ENCODE results near the gene RPS16. TPM values are rescaled to one million over a fixed set of nuclear protein-coding genes. Genes with fewer than 3 reads are reported as not detected.

Gene RPS16
- total RNA-seq, 6 experiments from 2014 or later = 448 to 643 (median 568) TPM

GRCh38 chr19:39470724-39471339 is 35.1 kb upstream of the RPS16 start:
- intact Hi-C loops (cut with DNase I) = loop anchor here in 1 of 2 donors (10.0 kb wide), 1 partner anchor 64 kb away; the partner anchor contains the start of gene EID2B
- Histone ChIP-seq H3K9me3 (no peaks in the 10 kb centered on the region), H3K27ac (no peak overlapping the region), H3K36me3 (peaks cover 4 to 89% (median 41%) of the 10 kb centered on the region in 4 donors), H3K4me3 (no peak overlapping the region), H3K4me1 (no peaks in the 10 kb centered on the region), H3K27me3 (no peaks in the 10 kb centered on the region)
- ATAC-seq (no peak), DNase-seq (no peak)
- 81% methylated on average over 4 of the region's 7 CpGs for WGBS (ENCODE audit: insufficient coverage, low coverage, low lambda C conversion rate, missing lambda C conversion rate)
- TF ChIP-seq POLR2A (IDR thresholded peaks at IDR 0.05) = no peak
- no peak for TF ChIP-seq CTCF (IDR thresholded peaks at IDR 0.05)

GRCh38 chr19:39469567-39469966 is 33.8 kb upstream of the RPS16 start:
- no peak for DNase-seq
- Histone ChIP-seq H3K27ac (no peak overlapping the region), H3K4me1 (no peaks in the 10 kb centered on the region), H3K9me3 (no peaks in the 10 kb centered on the region), H3K27me3 (no peaks in the 10 kb centered on the region), H3K36me3 (peaks cover 2 to 97% (median 45%) of the 10 kb centered on the region in 4 donors), H3K4me3 (no peak overlapping the region)
- intact Hi-C loops (cut with DNase I) = no loop called here
- ATAC-seq = no peak
- TF ChIP-seq CTCF (IDR thresholded peaks at IDR 0.05) (no peak), POLR2A (IDR thresholded peaks at IDR 0.05) (no peak)
- WGBS (ENCODE audit: insufficient coverage, low coverage, low lambda C conversion rate, missing lambda C conversion rate) = 100% methylated on average over 4 of the region's 6 CpGs

- H3K4me1 ChIP-seq = no peaks in the 10 kb centered on the region
- no peak for ATAC-seq
- TF ChIP-seq CTCF (IDR thresholded peaks at IDR 0.05) (no peak), POLR2A (IDR thresholded peaks at IDR 0.05) (no peak)
- H3K27ac ChIP-seq = no peak overlapping the region
- no peaks in the 10 kb centered on the region for H3K27me3 ChIP-seq
- no peaks in the 10 kb centered on the region for H3K9me3 ChIP-seq
- H3K4me3 ChIP-seq = no peak overlapping the region
- no peak for DNase-seq
- WGBS (ENCODE audit: insufficient coverage, low coverage, low lambda C conversion rate, missing lambda C conversion rate) = 80% methylated on average over 2 of the region's 11 CpGs
- intact Hi-C loops (cut with DNase I) = no loop called here
- H3K36me3 ChIP-seq = peaks cover 0 to 97% (median 46%) of the 10 kb centered on the region in 4 donors
Measured at GRCh38 chr19:39469036-39469435, 33.3 kb upstream of the RPS16 start.

- 95% methylated on average over 4 of the region's 7 CpGs for WGBS (ENCODE audit: insufficient coverage, low coverage, low lambda C conversion rate, missing lambda C conversion rate)
- Histone ChIP-seq H3K27me3 (no peaks in the 10 kb centered on the region), H3K36me3 (peaks cover 0 to 94% (median 46%) of the 10 kb centered on the region in 4 donors), H3K4me3 (no peak overlapping the region), H3K9me3 (no peaks in the 10 kb centered on the region), H3K4me1 (no peaks in the 10 kb centered on the region), H3K27ac (no peak overlapping the region)
- intact Hi-C loops (cut with DNase I) = no loop called here
- DNase-seq (no peak), ATAC-seq (no peak)
- no peak for TF ChIP-seq POLR2A (IDR thresholded peaks at IDR 0.05)
- no peak for TF ChIP-seq CTCF (IDR thresholded peaks at IDR 0.05)
Measured at GRCh38 chr19:39467941-39468340, 32.2 kb upstream of the RPS16 start.

Measured in right lobe of liver (tissue), 6 donors.